Astrocyte of the spinal cord (primary cell): ENCODE measurements around the gene UNCX.

Experiments used
- DNase-seq: peaks from one replicate; pipeline ENCODE4 v3.0.0; 2011; ENCODE audit warnings: low read depth, low spot score
- H3K4me3 ChIP-seq: 2 replicates; pipeline ENCODE4 v1.5.1; 2011; ENCODE audit warnings: low read depth, mild to moderate bottlenecking, low read length, moderate library complexity
- in situ Hi-C: cut with HindIII; loops from 2 replicates; pipeline ENCODE4 v1.10.0; 2017; ENCODE audit warnings: low sequenced_read_pairs
- TF ChIP-seq, protein P1 (sequence below): IDR thresholded peaks from 2 replicates; pipeline ENCODE4 v1.5.1; 2012; ENCODE audit warnings: low read depth, mild to moderate bottlenecking, low read length, inconsistent platforms

The UNCX gene

DNA sequence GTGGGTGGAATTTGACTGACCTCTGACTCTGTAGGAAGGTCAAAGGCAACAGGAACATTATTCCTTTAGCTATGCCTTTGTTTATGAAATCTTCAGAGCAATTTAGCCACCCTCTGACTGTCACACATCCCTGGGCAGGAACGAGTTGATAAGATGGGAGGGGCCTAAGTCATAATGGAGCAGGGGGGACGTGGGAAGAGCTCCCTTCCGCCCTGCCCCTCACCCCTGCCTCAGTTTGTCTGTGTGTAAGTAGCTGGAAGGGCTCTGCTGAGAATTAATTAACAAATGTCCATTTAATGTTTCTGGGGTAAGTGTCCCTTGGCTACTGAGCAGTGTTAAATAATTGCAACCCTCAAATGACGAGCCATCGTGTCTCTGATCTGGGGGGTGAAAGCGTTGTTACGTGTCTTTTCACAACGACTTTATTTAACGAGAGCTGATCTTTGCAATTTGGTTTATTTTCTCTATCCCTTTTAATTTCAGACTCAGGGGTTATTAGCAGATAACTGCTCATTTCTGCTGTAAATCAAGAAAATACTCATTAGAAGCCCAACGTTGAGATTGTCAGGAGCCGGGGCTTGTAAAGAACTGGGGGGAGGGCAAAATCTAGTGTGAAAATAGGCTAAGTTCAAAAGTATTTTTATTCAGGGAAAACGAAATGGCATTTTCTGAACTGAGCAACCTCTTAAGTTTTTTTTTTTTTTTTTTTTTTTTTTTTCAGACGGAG, 12.5 kb upstream of the UNCX start:
- in situ Hi-C loops, result no loop called here
- DNase-seq, result no peak
- TF ChIP-seq, protein P1, sequence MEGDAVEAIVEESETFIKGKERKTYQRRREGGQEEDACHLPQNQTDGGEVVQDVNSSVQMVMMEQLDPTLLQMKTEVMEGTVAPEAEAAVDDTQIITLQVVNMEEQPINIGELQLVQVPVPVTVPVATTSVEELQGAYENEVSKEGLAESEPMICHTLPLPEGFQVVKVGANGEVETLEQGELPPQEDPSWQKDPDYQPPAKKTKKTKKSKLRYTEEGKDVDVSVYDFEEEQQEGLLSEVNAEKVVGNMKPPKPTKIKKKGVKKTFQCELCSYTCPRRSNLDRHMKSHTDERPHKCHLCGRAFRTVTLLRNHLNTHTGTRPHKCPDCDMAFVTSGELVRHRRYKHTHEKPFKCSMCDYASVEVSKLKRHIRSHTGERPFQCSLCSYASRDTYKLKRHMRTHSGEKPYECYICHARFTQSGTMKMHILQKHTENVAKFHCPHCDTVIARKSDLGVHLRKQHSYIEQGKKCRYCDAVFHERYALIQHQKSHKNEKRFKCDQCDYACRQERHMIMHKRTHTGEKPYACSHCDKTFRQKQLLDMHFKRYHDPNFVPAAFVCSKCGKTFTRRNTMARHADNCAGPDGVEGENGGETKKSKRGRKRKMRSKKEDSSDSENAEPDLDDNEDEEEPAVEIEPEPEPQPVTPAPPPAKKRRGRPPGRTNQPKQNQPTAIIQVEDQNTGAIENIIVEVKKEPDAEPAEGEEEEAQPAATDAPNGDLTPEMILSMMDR, result no peak
- H3K4me3 ChIP-seq, result no peak overlapping the region

DNA sequence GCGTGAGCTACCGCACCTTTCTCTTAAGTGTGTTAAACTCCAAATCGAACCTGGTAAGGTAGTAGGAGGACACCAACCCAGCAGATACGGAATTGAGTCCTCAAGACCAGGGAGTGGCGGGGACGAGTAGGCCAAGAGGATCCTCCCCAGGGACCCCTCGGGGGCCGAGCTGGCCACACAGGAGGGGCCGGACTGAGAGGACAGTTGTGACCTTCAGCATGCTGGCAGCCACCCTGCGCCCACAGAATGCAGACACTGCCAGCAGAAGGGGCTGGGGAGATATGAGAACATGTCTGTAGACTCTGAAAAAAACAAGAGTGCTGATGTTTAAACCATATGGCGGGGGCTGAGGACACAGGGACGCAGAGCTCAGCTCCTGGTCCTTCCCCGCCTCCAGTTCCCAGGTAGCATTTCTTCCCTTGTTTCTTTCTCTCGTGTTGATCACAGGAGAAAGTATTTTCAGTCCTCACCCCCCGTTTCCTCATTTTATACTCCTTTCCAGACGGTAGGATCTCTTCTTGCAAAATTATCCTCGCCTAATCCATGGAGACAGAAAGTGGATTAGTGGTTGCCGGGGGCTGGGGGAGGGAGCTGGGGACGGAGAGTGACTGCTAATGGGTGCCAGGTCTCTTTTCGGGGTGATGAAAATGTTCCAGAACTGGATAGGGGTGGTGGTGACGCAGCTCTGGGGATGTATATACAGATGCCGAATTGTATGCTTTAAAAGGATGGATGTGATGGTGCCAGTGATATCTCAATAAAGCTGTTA, 11.5 kb upstream of the UNCX start:
- no peak for DNase-seq
- no peak overlapping the region for H3K4me3 ChIP-seq
- in situ Hi-C loops, result no loop called here
- TF ChIP-seq, protein P1, result no peak

DNA sequence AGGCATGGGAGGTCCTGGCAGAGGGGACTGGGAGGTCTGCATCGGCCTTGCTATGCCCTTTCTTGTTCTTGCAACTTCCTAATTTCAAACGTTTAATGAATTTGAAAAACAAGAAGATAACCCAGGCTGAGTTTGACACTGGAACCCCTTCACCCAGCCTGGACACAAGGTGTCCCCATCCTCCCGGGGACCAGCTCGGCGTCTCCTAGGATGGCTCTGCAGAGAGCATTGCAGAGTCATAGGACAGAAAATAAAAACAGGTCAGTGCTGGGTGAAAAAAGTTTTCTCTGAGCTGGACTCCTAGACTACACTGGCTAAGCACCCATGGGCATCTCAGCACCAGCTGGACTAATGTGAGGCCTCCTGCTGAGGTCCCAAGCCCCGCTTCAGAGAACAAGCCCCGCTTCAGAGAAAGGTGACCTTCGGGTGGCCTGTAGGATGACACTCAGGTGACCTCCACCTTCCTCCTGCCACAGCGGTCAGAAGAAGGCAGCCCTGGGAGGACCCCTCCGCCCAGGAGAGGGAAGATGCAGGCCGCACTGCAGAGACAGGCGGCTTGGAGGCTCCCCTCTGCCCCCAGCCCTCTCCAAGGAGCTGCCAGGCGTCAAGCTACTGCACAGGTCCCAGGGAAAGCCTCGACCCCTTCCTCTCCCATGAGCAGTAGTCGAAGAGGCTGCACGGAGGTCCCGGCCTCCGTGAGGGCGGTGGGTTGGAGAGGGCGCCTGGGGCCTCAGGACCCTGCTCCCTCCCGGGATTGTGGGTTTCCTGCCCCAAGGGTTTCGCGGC, 9.3 kb upstream of the UNCX start:
- in situ Hi-C loops, result no loop called here
- no peak overlapping the region for H3K4me3 ChIP-seq
- no peak for DNase-seq
- TF ChIP-seq, protein P1, result no peak

DNA sequence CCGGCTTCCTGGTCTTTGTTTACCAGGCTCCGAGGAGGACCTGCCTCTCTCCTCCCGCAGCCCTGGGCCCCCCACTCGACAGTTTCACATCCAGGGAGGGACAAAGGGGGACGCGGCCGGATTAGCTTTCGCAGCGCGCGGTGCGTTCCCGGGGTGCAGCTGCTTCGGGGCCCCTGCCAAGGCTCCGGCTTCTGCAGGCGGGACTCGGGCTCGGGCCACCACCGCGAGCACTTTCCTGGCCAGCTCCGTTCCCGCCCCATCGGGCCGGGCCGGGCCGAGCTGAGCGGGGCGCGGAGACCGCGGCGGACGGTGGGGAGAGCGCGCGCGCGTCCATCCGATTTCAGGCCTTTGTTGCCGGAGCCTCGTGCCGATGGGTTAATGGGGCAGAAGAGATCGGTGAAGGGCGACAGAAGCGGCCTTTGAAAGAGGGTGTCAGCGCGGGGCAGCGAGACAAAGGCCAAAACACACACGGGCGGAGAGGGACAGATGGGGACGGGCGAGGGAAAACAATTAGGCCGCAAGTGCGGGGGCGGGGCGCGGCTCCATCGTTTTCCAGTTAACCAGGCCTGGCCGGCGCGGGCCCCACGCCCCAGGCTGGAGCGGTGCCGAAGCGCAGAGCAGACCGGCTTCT, 8.5 kb upstream of the UNCX start:
- TF ChIP-seq, protein P1, result no peak
- in situ Hi-C loops, result no loop called here
- DNase-seq, result no peak
- H3K4me3 ChIP-seq, result no peak overlapping the region

DNA sequence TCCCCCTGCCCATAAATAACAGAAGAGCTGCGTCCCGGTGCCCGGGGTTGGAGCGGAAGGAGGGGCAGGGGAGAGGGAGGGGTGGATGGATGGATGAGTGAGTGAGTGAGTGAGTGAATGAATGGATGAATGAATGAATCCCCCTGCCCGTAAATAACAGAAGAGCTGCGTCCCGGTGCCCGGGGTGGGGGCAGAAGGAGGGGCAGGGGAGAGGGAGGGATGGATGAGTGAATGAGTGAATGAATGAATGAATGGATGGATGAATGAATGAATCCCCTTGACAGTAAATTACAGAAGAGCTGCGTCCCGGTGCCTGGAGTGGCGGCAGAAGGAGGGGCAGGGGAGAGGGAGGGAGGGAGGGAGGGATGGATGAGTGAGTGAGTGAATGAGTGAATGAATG, 7.6 kb upstream of the UNCX start:
- DNase-seq, result no peak
- H3K4me3 ChIP-seq, result no peak overlapping the region
- TF ChIP-seq, protein P1, result no peak
- in situ Hi-C loops, result no loop called here
